HCT116 (cell line): ENCODE results near the gene IRF3. TPM values are rescaled to one million over a fixed set of nuclear protein-coding genes. Genes with fewer than 3 reads are reported as not detected.

Experiments
- ATAC-seq: fragments of 200-7000 bp; cut with Tn5 transposase; 2 replicates; pipeline ENCODE4 v1.9.1; 2020; ENCODE audit warnings: mild to moderate bottlenecking, moderate library complexity
- BruUV-seq: library from RNA; stranded (reverse); fragments of 400-500 nt; replicated peaks from 2 replicates; lab custom pipeline; 2021; lab: Mats Ljungman, UMichigan
- CTCF ChIA-PET: fragments of 300-600 bp; sonication (Branson Sonifier 250); formaldehyde crosslinking; loops from one replicate; lab custom pipeline; 2021; ENCODE audit warnings: antibody characterized with exemption; lab: Charles Lee
- POLR2A ChIA-PET: fragments of 300-600, 350-600 bp; sonication (Branson Sonifier 250); formaldehyde crosslinking; loops from one replicate; lab custom pipeline; 2021; ENCODE audit warnings: antibody characterized with exemption; lab: Charles Lee
- RAD21 ChIA-PET, 2 experiments: fragments of 300-600 bp; sonication (Branson Sonifier 250); formaldehyde crosslinking; loops; one replicate each; lab custom pipeline; 2023; ENCODE audit warnings: low total read pairs in 2 of 2; ENCODE audit not compliant: uncharacterized antibody in 2 of 2, unreplicated experiment in 2 of 2, low non-redundant PET in 1 of 2; lab: Charles Lee
- DNase-seq: peaks from one replicate; pipeline ENCODE4 v3.0.0-alpha.2; 2010; ENCODE audit warnings: low read depth, low spot score
- H2AFZ ChIP-seq: fragments of 200-600 bp; shearing (Covaris generic), sonication (generic); 2 replicates; pipeline ENCODE4 v1.6.1; 2017; ENCODE audit warnings: low read depth, mixed run types, mixed read lengths, antibody characterized with exemption, low read length; ENCODE audit not compliant: poor library complexity, severe bottlenecking
- H3K27ac ChIP-seq: 2 replicates; pipeline ENCODE4 v1.5.1; 2012; ENCODE audit warnings: low read depth, low read length
- H3K27me3 ChIP-seq: fragments of 200-600 bp; sonication (generic); 2 replicates; pipeline ENCODE4 v1.6.1; 2016; ENCODE audit warnings: mixed run types, low read length, mixed read lengths; ENCODE audit not compliant: insufficient read depth
- H3K36me3 ChIP-seq, 2 experiments: fragments of 200-500 bp in 1 of 2; fragments of 200-600 bp in 1 of 2; sonication (Bioruptor generic) in 1 of 2; sonication (generic) in 1 of 2; 2 replicates each; pipeline versions ENCODE4 v1.5.1 to v1.6.1; 2014 to 2016; ENCODE audit warnings: low read length in 2 of 2, inconsistent platforms in 1 of 2, mixed read lengths in 1 of 2, mixed run types in 1 of 2; ENCODE audit not compliant: insufficient read depth in 2 of 2, control insufficient read depth in 1 of 2
- H3K4me1 ChIP-seq, 2 experiments: fragments of 200-600 bp in 1 of 2; sonication (generic) in 1 of 2; 2 replicates each; pipeline versions ENCODE4 v1.5.1 to v1.6.1; 2012 to 2017; ENCODE audit warnings: low read length in 2 of 2, inconsistent platforms in 1 of 2, mild to moderate bottlenecking in 1 of 2, mixed read lengths in 1 of 2, mixed run types in 1 of 2, moderate library complexity in 1 of 2; ENCODE audit not compliant: insufficient read depth in 2 of 2, control insufficient read depth in 1 of 2
- H3K4me2 ChIP-seq: fragments of 200-600 bp; sonication (generic); 2 replicates; pipeline ENCODE4 v1.6.1; 2017; ENCODE audit warnings: mixed run types, low read length, mixed read lengths
- H3K4me3 ChIP-seq, 2 experiments: fragments of 200-600 bp in 1 of 2; sonication (generic) in 1 of 2; replicated peaks in 1 of 2; 2 replicates each; pipeline ENCODE4 v1.5.1; 2011 to 2016; ENCODE audit warnings: low read length in 2 of 2, control low read depth in 1 of 2, low read depth in 1 of 2, mild to moderate bottlenecking in 1 of 2, mixed read lengths in 1 of 2, mixed run types in 1 of 2
- H3K79me2 ChIP-seq: fragments of 200-600 bp; sonication (generic); 2 replicates; pipeline ENCODE4 v1.6.1; 2017; ENCODE audit warnings: mild to moderate bottlenecking, mixed run types, low read length, moderate library complexity, mixed read lengths; ENCODE audit not compliant: insufficient read depth
- H3K9ac ChIP-seq: fragments of 200-600 bp; sonication (generic); 2 replicates; pipeline ENCODE4 v1.6.1; 2016; ENCODE audit warnings: low read length, mixed read lengths
- H3K9me2 ChIP-seq: fragments of 200-600 bp; sonication (generic), shearing (Covaris generic); 2 replicates; pipeline ENCODE4 v1.6.1; 2017; ENCODE audit warnings: mixed run types, mild to moderate bottlenecking, moderate library complexity; ENCODE audit not compliant: insufficient read depth
- H3K9me3 ChIP-seq, 2 experiments: fragments of 200-500 bp in 1 of 2; fragments of 200-600 bp in 1 of 2; sonication (Bioruptor generic) in 1 of 2; sonication (generic) in 1 of 2; 2 replicates each; pipeline ENCODE4 v1.6.1; 2014 to 2017; ENCODE audit warnings: low read length in 2 of 2, mixed read lengths in 2 of 2, inconsistent platforms in 1 of 2, low read depth in 1 of 2, mild to moderate bottlenecking in 1 of 2, mixed run types in 1 of 2, moderate library complexity in 1 of 2; ENCODE audit not compliant: control insufficient read depth in 1 of 2, insufficient read depth in 1 of 2
- H4K20me1 ChIP-seq: fragments of 200-600 bp; sonication (generic), shearing (Covaris generic); 2 replicates; pipeline ENCODE4 v1.6.1; 2017; ENCODE audit warnings: mixed run types, mild to moderate bottlenecking, moderate library complexity; ENCODE audit not compliant: insufficient read depth
- EZH2 ChIP-seq: fragments of 200-600 bp; sonication (generic); IDR thresholded peaks from 2 replicates; pipeline ENCODE4 v1.6.1; 2017; ENCODE audit warnings: antibody characterized with exemption, mixed run types
- EZH2phosphoT487 ChIP-seq: fragments of 200-600 bp; IDR thresholded peaks from 2 replicates; pipeline ENCODE4 v1.6.1; 2018; ENCODE audit warnings: antibody characterized with exemption, borderline replicate concordance
- FOSL1 ChIP-seq: IDR thresholded peaks from 2 replicates; pipeline ENCODE4 v1.6.1; 2012; ENCODE audit warnings: low read depth
- JUND ChIP-seq: IDR thresholded peaks from 2 replicates; pipeline ENCODE4 v1.6.1; 2012
- POLR2A ChIP-seq: IDR thresholded peaks from 2 replicates; pipeline ENCODE4 v1.7.0; 2011; ENCODE audit warnings: borderline replicate concordance; ENCODE audit not compliant: insufficient read depth, insufficient read length; ENCODE audit errors: extremely low read depth
- POLR2AphosphoS5 ChIP-seq: IDR thresholded peaks from 2 replicates; pipeline ENCODE4 v1.6.1; 2011; ENCODE audit warnings: mild to moderate bottlenecking, low read depth, low read length, moderate library complexity
- SP1 ChIP-seq: IDR thresholded peaks from 2 replicates; pipeline ENCODE4 v1.6.1; 2012; ENCODE audit warnings: low read depth
- SRF ChIP-seq: IDR thresholded peaks from 2 replicates; pipeline ENCODE4 v1.6.1; 2012; ENCODE audit warnings: low read depth
- YY1 ChIP-seq: IDR thresholded peaks from 2 replicates; pipeline ENCODE4 v1.6.1; 2011; ENCODE audit warnings: low read length, low read depth, moderate library complexity, mild to moderate bottlenecking; ENCODE audit not compliant: insufficient replicate concordance; ENCODE audit errors: extremely low read depth
- ZFX ChIP-seq: fragments of 450-650 bp; IDR thresholded peaks from 2 replicates; pipeline ENCODE4 v1.6.1; 2017
- ZNF274 ChIP-seq: fragments of 200-500 bp; sonication (Bioruptor generic); IDR thresholded peaks from 2 replicates; pipeline ENCODE4 v1.6.1; 2014; ENCODE audit warnings: mild to moderate bottlenecking, low read depth, low read length, inconsistent platforms
- intact Hi-C: fragments of 100-400 bp; cut with micrococcal nuclease; formaldehyde crosslinking; loops from 2 replicates; pipeline ENCODE4 v1.10.0; 2022
- total RNA-seq: library from RNA; stranded (reverse); gene quantifications from one replicate; pipeline ENCODE4 v1.2.1, GENCODE V29; 2021; ENCODE audit not compliant: unreplicated experiment
- TF ChIP-seq, protein P1 (sequence below): IDR thresholded peaks from 2 replicates; pipeline ENCODE4 v1.6.1; 2012
- TF ChIP-seq, protein P2 (sequence below), 3 experiments: fragments of 200-600 bp in 1 of 3; sonication (generic) in 1 of 3; IDR thresholded peaks in 2 of 3; conservative IDR thresholded peaks in 1 of 3; 2 replicates each; pipeline ENCODE4 v1.5.1; 2012 to 2017; ENCODE audit warnings: low read depth in 2 of 3, low read length in 2 of 3, antibody characterized with exemption in 1 of 3, borderline replicate concordance in 1 of 3, control low read depth in 1 of 3, mild to moderate bottlenecking in 1 of 3, mixed read lengths in 1 of 3, mixed run types in 1 of 3, moderate library complexity in 1 of 3; ENCODE audit not compliant: insufficient read depth in 1 of 3
- TF ChIP-seq, protein P3 (sequence below): IDR thresholded peaks from 2 replicates; pipeline ENCODE4 v1.6.1; 2012; ENCODE audit warnings: low read depth

IRF3 gene
- total RNA-seq, 1 experiment from 2014 or later = 129 TPM

DNA sequence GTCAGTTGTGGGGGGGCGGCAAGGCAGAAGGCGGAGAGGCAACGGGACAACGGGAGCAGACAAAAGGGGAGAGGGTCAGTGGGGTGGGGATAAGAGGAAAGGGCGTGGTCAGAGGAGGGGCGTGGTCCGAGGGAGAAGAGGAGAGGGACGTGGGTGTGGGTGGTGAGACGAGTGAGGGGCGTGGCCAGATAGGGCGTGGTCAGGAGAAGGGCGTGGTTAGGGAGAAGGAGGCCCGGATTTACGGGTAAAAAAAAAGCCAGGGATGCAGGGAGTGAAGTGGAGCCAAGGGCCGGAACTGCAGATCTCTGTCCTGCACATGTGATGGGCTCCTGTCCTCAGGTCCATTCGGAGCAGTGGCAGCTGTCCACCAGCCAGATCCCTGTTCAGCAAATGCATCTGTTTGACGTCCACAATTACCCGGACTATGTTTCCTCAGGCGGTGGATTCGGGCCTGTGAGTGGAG is 46.8 kb upstream of the IRF3 start:
- BruUV-seq = no TSS peak
- no peaks in the 10 kb centered on the region for H3K27me3 ChIP-seq
- ATAC-seq (peak; percentile 82), DNase-seq (peak; percentile 92)
- H3K4me1 ChIP-seq = peaks cover 10 to 43% of the 10 kb centered on the region in 2 experiments
- ChIA-PET CTCF (no interaction called here), RAD21 (no interaction called here), POLR2A (interaction anchor here (1.0 kb wide), 1 partner anchor 72 kb away, joined by 3 read pairs; no protein-coding TSS in a partner anchor)
- intact Hi-C loops = loop anchor here (2.0 kb wide), 1 partner anchor 72 kb away; the partner anchor contains the start of gene RRAS
- H2AFZ ChIP-seq = no peak overlapping the region
- no peaks in the 10 kb centered on the region for H3K9me3 ChIP-seq
- H3K79me2 ChIP-seq = no peaks in the 10 kb centered on the region
- H3K4me2 ChIP-seq = peak overlapping the region; percentile 83
- no peaks in the 10 kb centered on the region for H3K36me3 ChIP-seq
- peak overlapping the region; percentile 48 to 54 for H3K4me3 ChIP-seq
- no peaks in the 10 kb centered on the region for H4K20me1 ChIP-seq
- 0 out of 2 replicates have a peak, but pooled peaks have one; percentile 29 for TF ChIP-seq ZFX
- TF ChIP-seq POLR2AphosphoS5 = peak; percentile 70
- peak; percentile 60 for TF ChIP-seq SP1
- peak; percentile 69 for TF ChIP-seq POLR2A
- no peak for TF ChIP-seq EZH2phosphoT487
- TF ChIP-seq ZNF274 = no peak
- H3K9ac ChIP-seq = peak overlapping the region; percentile 66
- H3K27ac ChIP-seq = peak overlapping the region; percentile 39
- H3K9me2 ChIP-seq = no peaks in the 10 kb centered on the region

DNA sequence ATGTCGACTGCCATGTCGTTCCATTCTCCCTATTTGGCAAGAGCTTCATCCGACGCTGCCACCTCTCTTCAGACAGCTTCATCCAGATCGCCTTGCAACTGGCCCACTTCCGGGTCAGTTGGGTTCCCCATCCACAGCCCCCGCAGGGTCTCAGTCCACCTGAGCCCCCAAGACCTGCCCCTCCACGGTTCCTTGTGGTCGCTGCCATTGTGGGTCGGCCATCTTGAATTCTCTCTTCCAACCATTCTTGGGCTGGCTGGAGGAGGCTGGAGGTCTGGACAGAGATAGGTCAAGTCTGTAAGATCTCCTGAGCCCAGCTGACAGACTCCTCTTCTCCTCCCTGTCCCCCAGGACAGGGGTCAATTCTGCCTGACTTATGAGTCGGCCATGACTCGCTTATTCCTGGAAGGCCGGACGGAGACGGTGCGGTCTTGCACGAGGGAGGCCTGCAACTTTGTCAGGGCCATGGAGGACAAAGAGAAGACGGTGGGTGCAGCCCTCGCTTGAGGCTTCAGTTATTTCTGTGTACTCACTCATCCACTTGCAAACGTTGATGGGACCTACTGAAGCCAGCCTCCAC is 44.8 kb upstream of the IRF3 start:
- no TSS peak for BruUV-seq
- Histone ChIP-seq H3K4me2 (peak overlapping the region; percentile 49), H3K79me2 (no peaks in the 10 kb centered on the region), H3K27ac (no peak overlapping the region), H4K20me1 (no peaks in the 10 kb centered on the region), H3K9ac (peak overlapping the region; percentile 22), H3K27me3 (no peaks in the 10 kb centered on the region), H3K4me1 (peaks cover 10 to 37% of the 10 kb centered on the region in 2 experiments), H2AFZ (no peak overlapping the region), H3K4me3 (no peak overlapping the region), H3K9me2 (no peaks in the 10 kb centered on the region), H3K9me3 (no peaks in the 10 kb centered on the region), H3K36me3 (no peaks in the 10 kb centered on the region)
- intact Hi-C loops = no loop called here
- CTCF ChIA-PET = no interaction called here
- DNase-seq (peak; percentile 48), ATAC-seq (no peak; the same call in 1 of the 2 replicates)
- POLR2A ChIA-PET = no interaction called here
- no peak for TF ChIP-seq EZH2
- no peak for TF ChIP-seq SP1
- no peak for TF ChIP-seq YY1
- no peak for TF ChIP-seq SRF
- TF ChIP-seq POLR2A = no peak
- TF ChIP-seq, protein P1, sequence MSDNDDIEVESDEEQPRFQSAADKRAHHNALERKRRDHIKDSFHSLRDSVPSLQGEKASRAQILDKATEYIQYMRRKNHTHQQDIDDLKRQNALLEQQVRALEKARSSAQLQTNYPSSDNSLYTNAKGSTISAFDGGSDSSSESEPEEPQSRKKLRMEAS = peak; percentile 77
- TF ChIP-seq, protein P2, sequence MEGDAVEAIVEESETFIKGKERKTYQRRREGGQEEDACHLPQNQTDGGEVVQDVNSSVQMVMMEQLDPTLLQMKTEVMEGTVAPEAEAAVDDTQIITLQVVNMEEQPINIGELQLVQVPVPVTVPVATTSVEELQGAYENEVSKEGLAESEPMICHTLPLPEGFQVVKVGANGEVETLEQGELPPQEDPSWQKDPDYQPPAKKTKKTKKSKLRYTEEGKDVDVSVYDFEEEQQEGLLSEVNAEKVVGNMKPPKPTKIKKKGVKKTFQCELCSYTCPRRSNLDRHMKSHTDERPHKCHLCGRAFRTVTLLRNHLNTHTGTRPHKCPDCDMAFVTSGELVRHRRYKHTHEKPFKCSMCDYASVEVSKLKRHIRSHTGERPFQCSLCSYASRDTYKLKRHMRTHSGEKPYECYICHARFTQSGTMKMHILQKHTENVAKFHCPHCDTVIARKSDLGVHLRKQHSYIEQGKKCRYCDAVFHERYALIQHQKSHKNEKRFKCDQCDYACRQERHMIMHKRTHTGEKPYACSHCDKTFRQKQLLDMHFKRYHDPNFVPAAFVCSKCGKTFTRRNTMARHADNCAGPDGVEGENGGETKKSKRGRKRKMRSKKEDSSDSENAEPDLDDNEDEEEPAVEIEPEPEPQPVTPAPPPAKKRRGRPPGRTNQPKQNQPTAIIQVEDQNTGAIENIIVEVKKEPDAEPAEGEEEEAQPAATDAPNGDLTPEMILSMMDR (IDR thresholded peaks at IDR 0.05 in 2 of 3, conservative IDR thresholded peaks at IDR 0.05 in 1 of 3; ENCODE audit: borderline replicate concordance in 1 of 3, insufficient read depth in 1 of 3, low read depth in 2 of 3, low read length in 2 of 3) = no peak
- TF ChIP-seq, protein P3, sequence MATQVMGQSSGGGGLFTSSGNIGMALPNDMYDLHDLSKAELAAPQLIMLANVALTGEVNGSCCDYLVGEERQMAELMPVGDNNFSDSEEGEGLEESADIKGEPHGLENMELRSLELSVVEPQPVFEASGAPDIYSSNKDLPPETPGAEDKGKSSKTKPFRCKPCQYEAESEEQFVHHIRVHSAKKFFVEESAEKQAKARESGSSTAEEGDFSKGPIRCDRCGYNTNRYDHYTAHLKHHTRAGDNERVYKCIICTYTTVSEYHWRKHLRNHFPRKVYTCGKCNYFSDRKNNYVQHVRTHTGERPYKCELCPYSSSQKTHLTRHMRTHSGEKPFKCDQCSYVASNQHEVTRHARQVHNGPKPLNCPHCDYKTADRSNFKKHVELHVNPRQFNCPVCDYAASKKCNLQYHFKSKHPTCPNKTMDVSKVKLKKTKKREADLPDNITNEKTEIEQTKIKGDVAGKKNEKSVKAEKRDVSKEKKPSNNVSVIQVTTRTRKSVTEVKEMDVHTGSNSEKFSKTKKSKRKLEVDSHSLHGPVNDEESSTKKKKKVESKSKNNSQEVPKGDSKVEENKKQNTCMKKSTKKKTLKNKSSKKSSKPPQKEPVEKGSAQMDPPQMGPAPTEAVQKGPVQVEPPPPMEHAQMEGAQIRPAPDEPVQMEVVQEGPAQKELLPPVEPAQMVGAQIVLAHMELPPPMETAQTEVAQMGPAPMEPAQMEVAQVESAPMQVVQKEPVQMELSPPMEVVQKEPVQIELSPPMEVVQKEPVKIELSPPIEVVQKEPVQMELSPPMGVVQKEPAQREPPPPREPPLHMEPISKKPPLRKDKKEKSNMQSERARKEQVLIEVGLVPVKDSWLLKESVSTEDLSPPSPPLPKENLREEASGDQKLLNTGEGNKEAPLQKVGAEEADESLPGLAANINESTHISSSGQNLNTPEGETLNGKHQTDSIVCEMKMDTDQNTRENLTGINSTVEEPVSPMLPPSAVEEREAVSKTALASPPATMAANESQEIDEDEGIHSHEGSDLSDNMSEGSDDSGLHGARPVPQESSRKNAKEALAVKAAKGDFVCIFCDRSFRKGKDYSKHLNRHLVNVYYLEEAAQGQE = no peak
- TF ChIP-seq FOSL1 = peak; percentile 86
- TF ChIP-seq JUND = peak; percentile 69; the same call in 1 of the 2 replicates
- RAD21 ChIA-PET = no interaction called here
